DMS53 (cell line): ENCODE data around the gene LTBP1.
A peak's percentile ranks its signal among the peaks of the same experiment; 100 is the strongest.
"Not testable (repeated sequence)": the region's sequence is repeated elsewhere in the genome, so short reads cannot be mapped to it uniquely, and the experiment has no call there.

Experiments used
- DNase-seq: peaks from one replicate; lab custom pipeline; 2025; lab: John Stamatoyannopoulos, UW

LTBP1 gene

GRCh38 chr2:33229646-33230045 is 282.9 kb downstream of the LTBP1 start:
- DNase-seq, result no peak

DNA sequence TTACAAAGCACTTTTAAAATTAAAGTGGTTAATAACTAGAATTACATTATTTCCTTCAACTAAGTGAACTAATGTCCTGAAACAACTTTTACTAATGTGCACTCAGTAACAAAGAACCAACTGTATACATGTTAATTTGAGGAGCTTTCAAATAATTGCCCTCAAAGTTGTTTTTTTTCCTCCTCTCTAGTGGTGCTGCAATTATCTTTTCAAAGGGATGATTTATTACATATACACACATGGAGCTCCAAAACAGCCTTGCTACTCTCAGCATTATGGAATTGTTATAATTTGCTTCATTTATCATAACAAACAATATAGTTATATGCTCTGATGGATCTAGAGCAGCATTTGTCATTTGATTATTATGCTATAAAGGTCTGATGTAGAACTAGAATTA is 283.4 kb downstream of the LTBP1 start:
- DNase-seq, result no peak

DNA sequence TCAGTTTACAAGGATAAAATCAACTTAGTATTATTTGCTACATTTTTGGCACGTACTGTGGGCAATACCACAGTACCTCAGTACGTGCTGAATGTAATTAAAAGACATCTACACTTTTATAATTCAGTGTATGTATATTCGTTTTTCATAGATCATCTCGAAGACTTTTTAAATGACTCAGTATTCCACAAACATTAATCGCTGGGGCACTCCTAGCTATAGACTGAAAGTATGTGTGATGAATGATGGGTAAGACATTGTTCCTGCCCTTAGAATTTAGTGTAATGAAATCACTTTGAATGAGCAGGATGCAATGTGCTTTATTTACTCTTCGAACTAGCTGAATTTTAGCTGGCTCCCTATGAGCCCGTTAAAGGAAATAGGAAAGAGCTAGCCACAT is 284.1 kb downstream of the LTBP1 start:
- DNase-seq, result no peak

DNA sequence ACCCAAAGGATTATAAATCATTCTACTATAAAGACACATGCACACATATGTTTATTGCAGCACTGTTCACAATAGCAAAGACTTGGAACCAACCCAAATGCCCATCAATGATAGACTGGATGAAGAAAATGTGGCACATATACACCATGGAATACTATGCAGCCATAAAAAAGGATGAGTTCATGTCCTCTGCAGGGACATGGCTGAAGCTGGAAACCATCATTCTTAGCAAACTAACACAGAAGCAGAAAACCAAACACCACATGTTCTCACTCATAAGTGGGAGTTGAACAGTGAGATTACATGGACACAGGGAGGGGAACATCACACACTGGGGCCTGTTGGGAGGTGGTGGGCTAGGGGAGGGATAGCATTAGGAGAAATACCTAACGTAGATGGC is 288.8 kb downstream of the LTBP1 start:
- not testable (repeated sequence) for DNase-seq

DNA sequence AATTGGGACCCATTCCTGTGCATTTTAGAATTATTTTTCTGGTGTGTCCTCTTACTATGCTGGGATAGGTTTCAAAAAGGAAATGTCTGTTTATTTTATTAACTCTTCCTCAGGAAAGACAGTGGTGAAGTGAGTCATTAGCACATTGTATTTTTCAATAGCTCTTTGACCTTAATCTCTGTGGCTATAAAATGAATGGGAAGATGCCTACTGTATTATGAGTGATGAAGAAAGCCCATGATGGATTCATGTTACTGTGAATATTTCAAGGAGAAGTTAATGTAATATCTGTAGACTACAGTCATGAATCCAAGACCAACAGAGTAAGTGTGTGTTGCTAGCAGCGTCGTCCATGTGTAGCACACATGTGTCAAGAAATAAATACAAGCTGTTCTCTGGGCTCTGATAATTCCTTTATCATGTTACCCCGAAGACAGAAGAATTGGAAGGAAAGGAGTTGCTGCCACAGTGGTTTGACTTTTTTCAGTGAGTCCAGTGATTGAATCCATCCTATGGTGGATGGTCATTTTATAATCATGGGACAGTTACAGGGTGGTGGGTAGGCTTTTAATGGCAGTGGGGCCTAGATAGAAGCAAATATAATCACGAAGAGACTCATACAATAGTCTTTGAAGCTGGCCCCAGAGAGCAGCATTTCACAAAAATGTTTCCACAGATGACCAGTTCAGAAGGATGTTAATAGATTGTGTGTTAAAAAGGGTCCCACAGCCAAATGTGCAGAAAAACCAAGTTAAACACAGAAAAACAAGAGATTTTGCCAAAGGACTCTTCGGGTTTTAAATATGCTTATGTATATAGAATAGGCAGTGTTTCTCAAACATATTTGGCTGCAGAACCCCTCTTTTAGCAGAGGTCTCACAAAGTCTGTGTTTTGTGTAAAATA is 290.0 kb downstream of the LTBP1 start:
- peak; percentile 9 for DNase-seq

GRCh38 chr2:33238111-33238510 is 291.4 kb downstream of the LTBP1 start:
- peak; percentile 5 for DNase-seq

DNA sequence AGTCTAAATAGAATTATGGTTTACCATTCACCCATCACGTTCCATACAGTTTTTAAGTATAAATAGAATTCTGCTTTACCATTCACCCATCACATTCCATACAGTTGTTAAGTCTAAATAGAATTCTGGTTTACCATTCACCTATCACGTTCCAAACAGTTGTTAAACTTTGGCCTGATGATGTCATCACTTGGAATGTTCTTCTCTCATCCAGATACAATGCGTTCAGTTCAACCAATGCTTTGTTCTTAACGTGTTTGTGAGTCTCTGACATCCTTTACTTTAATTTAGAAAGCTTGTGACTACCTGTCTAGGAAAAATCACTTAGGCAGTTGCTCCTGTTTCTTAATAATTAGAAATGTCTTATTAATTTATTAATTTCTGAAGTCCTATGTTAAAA is 293.4 kb downstream of the LTBP1 start:
- no peak for DNase-seq

- DNase-seq, result no peak
Measured at GRCh38 chr2:33241072-33241471, 294.3 kb downstream of the LTBP1 start.

DNA sequence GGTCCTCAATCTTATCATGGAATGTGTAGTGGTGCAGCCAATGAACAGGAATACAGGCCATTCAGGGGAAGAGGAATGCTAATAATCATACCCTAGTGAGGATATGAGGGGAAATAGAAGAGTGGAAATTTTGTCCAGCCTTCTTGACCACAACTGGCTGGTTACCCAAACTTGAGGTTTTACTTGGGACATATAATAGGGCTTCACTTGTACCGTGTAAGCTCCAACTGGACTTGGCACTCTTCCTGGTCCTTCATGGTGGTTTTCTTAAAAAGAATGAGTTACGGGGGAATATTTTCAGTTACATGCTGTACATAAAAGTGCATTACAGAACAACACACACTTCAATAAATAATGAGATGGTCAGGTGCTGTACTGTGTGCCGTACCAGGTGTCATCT is 294.8 kb downstream of the LTBP1 start:
- DNase-seq, result no peak

DNA sequence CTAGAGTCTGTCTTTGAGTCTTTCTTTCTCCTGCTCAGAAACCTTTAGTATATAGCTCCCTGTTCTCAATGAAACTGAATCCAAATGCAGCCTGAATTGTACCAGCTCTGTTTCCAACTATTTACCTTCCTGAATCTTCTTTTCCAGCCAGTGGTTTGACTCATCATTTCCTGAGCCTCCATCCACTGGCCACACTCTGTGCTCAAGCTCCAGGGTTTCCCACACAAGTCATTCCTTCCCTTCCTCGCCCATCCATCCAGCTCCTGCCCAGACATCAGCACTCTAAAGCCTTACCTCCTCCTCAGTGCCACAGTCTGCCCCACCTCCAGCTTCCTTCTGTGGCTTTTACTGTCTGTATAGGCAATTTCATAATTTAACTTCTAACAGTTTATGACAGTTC is 296.1 kb downstream of the LTBP1 start:
- DNase-seq, result no peak

DNA sequence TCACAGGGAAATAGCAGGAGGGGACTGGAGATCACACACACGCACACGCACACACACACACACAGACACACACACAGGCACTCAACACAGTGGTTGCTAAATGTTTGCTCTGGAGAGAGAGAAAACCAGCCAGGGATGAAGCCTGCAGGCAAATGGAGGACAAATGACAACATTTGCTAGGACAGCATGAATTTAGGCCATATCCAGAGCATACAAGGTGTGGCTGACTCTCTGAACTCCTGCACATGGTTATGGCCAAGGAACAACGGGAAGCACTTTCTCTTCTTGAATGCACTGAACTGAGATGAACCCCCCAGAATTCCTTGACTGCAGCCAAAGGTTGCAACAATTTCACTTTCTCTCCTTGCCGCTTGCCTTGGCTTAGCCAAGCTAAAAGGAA is 299.7 kb downstream of the LTBP1 start:
- DNase-seq, result no peak

GRCh38 chr2:33247365-33247764 is 300.6 kb downstream of the LTBP1 start:
- no peak for DNase-seq

- DNase-seq, result no peak
Measured at GRCh38 chr2:33250417-33251029, 303.8 kb downstream of the LTBP1 start.

- no peak for DNase-seq
Measured at GRCh38 chr2:33256162-33256755, 309.5 kb downstream of the LTBP1 start.

DNA sequence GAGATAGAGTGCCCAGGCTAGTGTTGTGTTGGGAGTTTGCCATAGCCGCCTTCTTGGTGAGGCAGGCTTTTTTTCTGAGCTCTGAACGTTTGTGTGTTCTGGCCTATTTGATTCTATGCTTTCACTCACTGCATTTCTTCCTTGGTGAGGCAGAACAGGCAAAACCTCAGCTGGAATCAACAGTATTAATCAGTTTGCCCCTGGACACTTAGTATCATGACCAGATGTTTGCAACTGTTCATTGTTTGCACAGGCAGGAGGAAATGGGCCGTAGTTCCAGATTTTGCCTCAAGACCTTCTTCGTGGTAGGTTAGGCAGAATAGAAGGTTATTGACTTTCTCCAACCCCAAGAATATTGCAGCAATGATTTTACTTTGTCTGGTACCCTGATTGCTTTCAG is 311.6 kb downstream of the LTBP1 start:
- no peak for DNase-seq

GRCh38 chr2:33262097-33262496 is 315.3 kb downstream of the LTBP1 start:
- DNase-seq, result no peak

GRCh38 chr2:33264766-33265165 is 318.0 kb downstream of the LTBP1 start:
- DNase-seq, result no peak

GRCh38 chr2:33265584-33266338 is 319.0 kb downstream of the LTBP1 start:
- DNase-seq, result no peak

DNA sequence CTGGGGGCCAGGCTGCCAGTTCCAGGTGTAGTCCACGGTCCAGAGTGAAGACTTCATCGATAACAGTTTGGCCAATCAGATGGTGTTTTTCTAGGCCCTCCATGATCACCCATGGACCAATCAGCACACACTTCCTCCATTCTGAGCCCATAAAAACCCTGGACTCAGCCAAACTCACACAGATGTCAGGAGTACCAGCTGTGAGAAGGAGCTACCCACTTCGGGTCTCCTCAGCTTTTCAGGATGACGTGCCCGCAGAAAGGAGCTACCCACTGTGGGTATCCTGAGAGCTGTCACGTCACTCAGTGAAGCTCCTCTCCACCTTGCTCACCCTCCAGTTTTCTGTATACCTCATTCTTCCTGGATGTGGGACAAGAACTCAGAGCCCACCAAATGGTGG is 319.7 kb downstream of the LTBP1 start:
- peak; percentile 5 for DNase-seq

GRCh38 chr2:33267043-33267442 is 320.3 kb downstream of the LTBP1 start:
- DNase-seq, result no peak

DNA sequence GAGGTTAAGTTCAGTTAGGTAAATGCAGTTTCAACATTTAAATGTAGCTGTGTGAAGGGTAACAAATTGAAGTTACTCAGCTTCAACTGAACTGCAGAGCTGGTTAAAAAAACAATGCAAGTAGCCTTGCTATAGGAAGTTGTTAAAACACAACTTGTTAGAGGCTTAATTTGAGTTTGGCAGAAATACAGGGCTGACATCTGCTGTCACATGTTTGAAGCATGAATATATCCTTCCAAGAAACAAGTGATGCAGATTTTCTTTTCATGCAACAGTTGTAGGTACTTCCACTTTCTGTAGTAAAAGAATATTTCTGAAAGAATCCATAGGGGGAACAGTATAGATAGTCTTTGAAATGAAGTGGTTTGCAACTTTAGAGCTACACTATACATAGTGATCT is 321.0 kb downstream of the LTBP1 start:
- DNase-seq, result no peak

DNA sequence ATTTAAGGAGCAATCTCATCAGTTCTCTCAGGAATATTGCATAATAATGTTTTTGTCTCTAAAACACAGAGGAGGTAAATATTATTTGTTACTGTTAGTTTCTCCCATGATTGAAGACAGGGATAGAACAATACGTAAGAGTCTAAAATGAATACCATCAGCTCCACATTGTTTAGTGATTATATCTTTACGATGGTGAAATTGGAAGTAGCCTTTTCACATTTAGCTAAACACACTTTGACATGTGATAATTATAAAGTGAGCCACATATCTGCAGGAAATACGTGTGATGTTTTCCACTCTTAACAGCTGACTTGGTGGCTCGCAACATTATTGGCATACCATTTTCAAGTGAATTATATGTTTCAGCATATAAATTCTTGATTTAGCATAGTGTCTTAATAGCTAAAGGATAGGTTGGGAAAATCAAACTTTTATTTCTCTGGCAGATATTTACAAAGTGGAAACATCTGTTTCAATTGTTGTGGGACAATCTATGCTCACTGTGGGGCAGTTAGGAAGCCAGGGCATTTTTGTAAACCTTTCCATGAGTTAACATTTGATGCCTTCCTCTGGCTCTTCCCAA is 321.6 kb downstream of the LTBP1 start:
- DNase-seq, result no peak
